ENCODE data around the gene PLEKHH1.

PLEKHH1 gene

GRCh38 chr14:67544590-67544989 lies 11.5 kb downstream of the PLEKHH1 start:
- CTCF ChIA-PET = interaction anchor here (0.7 to 5.8 kb wide), 3 partner anchors 9 to 27 kb away, joined by 3 to 22 read pairs (median 21); no protein-coding TSS in a partner anchor
- Histone ChIP-seq H3K36me3 (ENCODE audit: control insufficient read depth in 4 of 4, insufficient read depth in 4 of 4, low read length in 3 of 4) (no peaks in the 10 kb centered on the region), H3K27me3 (replicated peaks in 2 of 5; ENCODE audit: control insufficient read depth in 4 of 5, insufficient read depth in 5 of 5, low read length in 4 of 5) (peaks cover 0 to 27% (median 6%) of the 10 kb centered on the region in 5 experiments), H3K27ac (ENCODE audit: insufficient read depth in 1 of 2, low read depth in 1 of 2, low read length in 2 of 2, poor library complexity in 1 of 2, severe bottlenecking in 2 of 2) (no peak overlapping the region), H3K4me3 (ENCODE audit: control insufficient read depth in 1 of 7, extremely low read depth in 1 of 7, insufficient read depth in 4 of 7, low read depth in 2 of 7, low read length in 6 of 7) (no peak overlapping the region), H3K9me3 (ENCODE audit: control extremely low read depth in 1 of 5, control insufficient read depth in 4 of 5, insufficient read depth in 2 of 5, low read depth in 1 of 5, low read length in 4 of 5) (peaks cover 0 to 11% (median 2%) of the 10 kb centered on the region in 5 experiments), H3K4me1 (ENCODE audit: control extremely low read depth in 1 of 4, control insufficient read depth in 4 of 4, insufficient read depth in 4 of 4, low read length in 3 of 4) (peaks cover 0 to 8% (median 4%) of the 10 kb centered on the region in 4 experiments)
- WGBS (ENCODE audit: insufficient coverage) = no CpG with 5 or more reads among the region's 1 CpG
- POLR2A ChIA-PET = no interaction called here
- no peak for DNase-seq

- WGBS (ENCODE audit: insufficient coverage) = 94% methylated on average over 4 of the region's 5 CpGs
- H3K36me3 ChIP-seq (ENCODE audit: control insufficient read depth in 4 of 4, insufficient read depth in 4 of 4, low read length in 3 of 4) = no peaks in the 10 kb centered on the region
- POLR2A ChIA-PET = no interaction called here
- no peaks in the 10 kb centered on the region for H3K4me1 ChIP-seq (ENCODE audit: control extremely low read depth in 1 of 4, control insufficient read depth in 4 of 4, insufficient read depth in 4 of 4, low read length in 3 of 4)
- CTCF ChIA-PET = interaction anchor here (1.1 to 5.2 kb wide), 2 partner anchors 20 to 119 kb away, joined by 3 to 26 read pairs; no protein-coding TSS in a partner anchor
- no peak for DNase-seq
- no peak overlapping the region for H3K4me3 ChIP-seq (ENCODE audit: control insufficient read depth in 1 of 7, extremely low read depth in 1 of 7, insufficient read depth in 4 of 7, low read depth in 2 of 7, low read length in 6 of 7)
- peaks cover 0 to 11% (median 2%) of the 10 kb centered on the region in 5 experiments for H3K9me3 ChIP-seq (ENCODE audit: control extremely low read depth in 1 of 5, control insufficient read depth in 4 of 5, insufficient read depth in 2 of 5, low read depth in 1 of 5, low read length in 4 of 5)
- H3K27me3 ChIP-seq (replicated peaks in 2 of 5; ENCODE audit: control insufficient read depth in 4 of 5, insufficient read depth in 5 of 5, low read length in 4 of 5) = peaks cover 0 to 14% (median 5%) of the 10 kb centered on the region in 5 experiments
- H3K27ac ChIP-seq (ENCODE audit: insufficient read depth in 1 of 2, low read depth in 1 of 2, low read length in 2 of 2, poor library complexity in 1 of 2, severe bottlenecking in 2 of 2) = no peak overlapping the region
Measured at GRCh38 chr14:67547224-67547780, 14.2 kb downstream of the PLEKHH1 start.

- Histone ChIP-seq H3K4me3 (ENCODE audit: control insufficient read depth in 1 of 7, extremely low read depth in 1 of 7, insufficient read depth in 4 of 7, low read depth in 2 of 7, low read length in 6 of 7) (no peak overlapping the region), H3K36me3 (ENCODE audit: control insufficient read depth in 4 of 4, insufficient read depth in 4 of 4, low read length in 3 of 4) (no peaks in the 10 kb centered on the region), H3K9me3 (ENCODE audit: control extremely low read depth in 1 of 5, control insufficient read depth in 4 of 5, insufficient read depth in 2 of 5, low read depth in 1 of 5, low read length in 4 of 5) (peaks cover 0 to 5% (median under 1%) of the 10 kb centered on the region in 5 experiments), H3K4me1 (ENCODE audit: control extremely low read depth in 1 of 4, control insufficient read depth in 4 of 4, insufficient read depth in 4 of 4, low read length in 3 of 4) (peaks cover 0 to 11% (median 4%) of the 10 kb centered on the region in 4 experiments), H3K27ac (ENCODE audit: insufficient read depth in 1 of 2, low read depth in 1 of 2, low read length in 2 of 2, poor library complexity in 1 of 2, severe bottlenecking in 2 of 2) (no peak overlapping the region), H3K27me3 (replicated peaks in 2 of 5; ENCODE audit: control insufficient read depth in 4 of 5, insufficient read depth in 5 of 5, low read length in 4 of 5) (peaks cover 0 to 8% (median 2%) of the 10 kb centered on the region in 5 experiments)
- DNase-seq = no peak
- ChIA-PET POLR2A (interaction anchor here (0.8 kb wide), 1 partner anchor 15 kb away, joined by 3 read pairs; no protein-coding TSS in a partner anchor), CTCF (interaction anchor here (1.2 to 5.2 kb wide), 5 partner anchors 12 to 109 kb away, joined by 3 to 26 read pairs (median 4); no protein-coding TSS in a partner anchor)
- WGBS (ENCODE audit: insufficient coverage) = 100% methylated on average over 2 of the region's 4 CpGs
Measured at GRCh38 chr14:67549734-67550133, 16.6 kb downstream of the PLEKHH1 start.

- peaks cover 0 to 11% (median 4%) of the 10 kb centered on the region in 4 experiments for H3K4me1 ChIP-seq (ENCODE audit: control extremely low read depth in 1 of 4, control insufficient read depth in 4 of 4, insufficient read depth in 4 of 4, low read length in 3 of 4)
- 100% methylated on average over 1 of the region's 3 CpGs for WGBS (ENCODE audit: insufficient coverage)
- no peak for DNase-seq
- H3K27me3 ChIP-seq (replicated peaks in 2 of 5; ENCODE audit: control insufficient read depth in 4 of 5, insufficient read depth in 5 of 5, low read length in 4 of 5) = peaks cover 0 to 8% (median 0%) of the 10 kb centered on the region in 5 experiments
- H3K27ac ChIP-seq (ENCODE audit: insufficient read depth in 1 of 2, low read depth in 1 of 2, low read length in 2 of 2, poor library complexity in 1 of 2, severe bottlenecking in 2 of 2) = no peak overlapping the region
- no peak overlapping the region for H3K4me3 ChIP-seq (ENCODE audit: control insufficient read depth in 1 of 7, extremely low read depth in 1 of 7, insufficient read depth in 4 of 7, low read depth in 2 of 7, low read length in 6 of 7)
- no peaks in the 10 kb centered on the region for H3K36me3 ChIP-seq (ENCODE audit: control insufficient read depth in 4 of 4, insufficient read depth in 4 of 4, low read length in 3 of 4)
- no peaks in the 10 kb centered on the region for H3K9me3 ChIP-seq (ENCODE audit: control extremely low read depth in 1 of 5, control insufficient read depth in 4 of 5, insufficient read depth in 2 of 5, low read depth in 1 of 5, low read length in 4 of 5)
- ChIA-PET POLR2A (no interaction called here), CTCF (interaction anchor here (1.2 to 5.2 kb wide), 4 partner anchors 9 to 24 kb away, joined by 4 to 26 read pairs (median 6); no protein-coding TSS in a partner anchor)
Measured at GRCh38 chr14:67551123-67551522, 18.0 kb downstream of the PLEKHH1 start.

- no peaks in the 10 kb centered on the region for H3K9me3 ChIP-seq (ENCODE audit: control extremely low read depth in 1 of 5, control insufficient read depth in 4 of 5, insufficient read depth in 2 of 5, low read depth in 1 of 5, low read length in 4 of 5)
- H3K27me3 ChIP-seq (replicated peaks in 2 of 5; ENCODE audit: control insufficient read depth in 4 of 5, insufficient read depth in 5 of 5, low read length in 4 of 5) = peaks cover 0 to 8% (median 0%) of the 10 kb centered on the region in 5 experiments
- ChIA-PET POLR2A (no interaction called here), CTCF (interaction anchor here (1.6 to 5.2 kb wide), 3 partner anchors 10 to 25 kb away, joined by 5 to 26 read pairs (median 6); no protein-coding TSS in a partner anchor)
- H3K4me3 ChIP-seq (ENCODE audit: control insufficient read depth in 1 of 7, extremely low read depth in 1 of 7, insufficient read depth in 4 of 7, low read depth in 2 of 7, low read length in 6 of 7) = no peak overlapping the region
- H3K4me1 ChIP-seq (ENCODE audit: control extremely low read depth in 1 of 4, control insufficient read depth in 4 of 4, insufficient read depth in 4 of 4, low read length in 3 of 4) = peaks cover 0 to 11% (median 4%) of the 10 kb centered on the region in 4 experiments
- WGBS (ENCODE audit: insufficient coverage) = 92% methylated on average over 3 of the region's 3 CpGs
- no peaks in the 10 kb centered on the region for H3K36me3 ChIP-seq (ENCODE audit: control insufficient read depth in 4 of 4, insufficient read depth in 4 of 4, low read length in 3 of 4)
- H3K27ac ChIP-seq (ENCODE audit: insufficient read depth in 1 of 2, low read depth in 1 of 2, low read length in 2 of 2, poor library complexity in 1 of 2, severe bottlenecking in 2 of 2) = no peak overlapping the region
- no peak for DNase-seq
Measured at GRCh38 chr14:67551940-67552339, 18.9 kb downstream of the PLEKHH1 start.

- Histone ChIP-seq H3K9me3 (ENCODE audit: control extremely low read depth in 1 of 5, control insufficient read depth in 4 of 5, insufficient read depth in 2 of 5, low read depth in 1 of 5, low read length in 4 of 5) (no peaks in the 10 kb centered on the region), H3K4me3 (ENCODE audit: control insufficient read depth in 1 of 7, extremely low read depth in 1 of 7, insufficient read depth in 4 of 7, low read depth in 2 of 7, low read length in 6 of 7) (no peak overlapping the region), H3K4me1 (ENCODE audit: control extremely low read depth in 1 of 4, control insufficient read depth in 4 of 4, insufficient read depth in 4 of 4, low read length in 3 of 4) (peaks cover 0 to 11% (median 4%) of the 10 kb centered on the region in 4 experiments), H3K27me3 (replicated peaks in 2 of 5; ENCODE audit: control insufficient read depth in 4 of 5, insufficient read depth in 5 of 5, low read length in 4 of 5) (peaks cover 0 to 8% (median 0%) of the 10 kb centered on the region in 5 experiments), H3K36me3 (ENCODE audit: control insufficient read depth in 4 of 4, insufficient read depth in 4 of 4, low read length in 3 of 4) (no peaks in the 10 kb centered on the region), H3K27ac (ENCODE audit: insufficient read depth in 1 of 2, low read depth in 1 of 2, low read length in 2 of 2, poor library complexity in 1 of 2, severe bottlenecking in 2 of 2) (no peak overlapping the region)
- ChIA-PET POLR2A (no interaction called here), CTCF (interaction anchor here (0.6 to 6.6 kb wide), 5 partner anchors 15 to 79 kb away, joined by 3 to 94 read pairs (median 3); no protein-coding TSS in a partner anchor)
- peak; percentile 7 to 39 (median 32) for DNase-seq
- no CpG with 5 or more reads among the region's 3 CpGs for WGBS (ENCODE audit: insufficient coverage)
Measured at GRCh38 chr14:67553547-67553946, 20.5 kb downstream of the PLEKHH1 start.

GRCh38 chr14:67554341-67554740 lies 21.3 kb downstream of the PLEKHH1 start:
- no peak for DNase-seq
- H3K9me3 ChIP-seq (ENCODE audit: control extremely low read depth in 1 of 5, control insufficient read depth in 4 of 5, insufficient read depth in 2 of 5, low read depth in 1 of 5, low read length in 4 of 5) = no peaks in the 10 kb centered on the region
- POLR2A ChIA-PET = no interaction called here
- no peak overlapping the region for H3K4me3 ChIP-seq (ENCODE audit: control insufficient read depth in 1 of 7, extremely low read depth in 1 of 7, insufficient read depth in 4 of 7, low read depth in 2 of 7, low read length in 6 of 7)
- H3K27ac ChIP-seq (ENCODE audit: insufficient read depth in 1 of 2, low read depth in 1 of 2, low read length in 2 of 2, poor library complexity in 1 of 2, severe bottlenecking in 2 of 2) = no peak overlapping the region
- H3K4me1 ChIP-seq (ENCODE audit: control extremely low read depth in 1 of 4, control insufficient read depth in 4 of 4, insufficient read depth in 4 of 4, low read length in 3 of 4) = peaks cover 0 to 11% (median 4%) of the 10 kb centered on the region in 4 experiments
- CTCF ChIA-PET = interaction anchor here (0.6 to 6.6 kb wide), 6 partner anchors 11 to 122 kb away, joined by 3 to 94 read pairs (median 3); no protein-coding TSS in a partner anchor
- H3K36me3 ChIP-seq (ENCODE audit: control insufficient read depth in 4 of 4, insufficient read depth in 4 of 4, low read length in 3 of 4) = no peaks in the 10 kb centered on the region
- WGBS (ENCODE audit: insufficient coverage) = 96% methylated on average over 7 of the region's 7 CpGs
- peaks cover 0 to 8% (median 0%) of the 10 kb centered on the region in 5 experiments for H3K27me3 ChIP-seq (replicated peaks in 2 of 5; ENCODE audit: control insufficient read depth in 4 of 5, insufficient read depth in 5 of 5, low read length in 4 of 5)
